Progenitor cell of endocrine pancreas (in vitro differentiated cells): ENCODE data around the gene ADSL. TPM values are rescaled to one million over a fixed set of nuclear protein-coding genes. Genes with fewer than 3 reads are reported as not detected.

Experiments used
- DNase-seq: peaks from one replicate; pipeline ENCODE4 v3.0.0; 2021; ENCODE audit warnings: low spot score; ENCODE audit not compliant: unreplicated experiment
- H3K27ac Mint-ChIP-seq: 2 replicates; pipeline ENCODE4 v1.8.0; 2021; ENCODE audit warnings: mild to moderate bottlenecking, moderate library complexity, mixed read lengths
- H3K27me3 Mint-ChIP-seq: 2 replicates; pipeline ENCODE4 v1.8.0; 2021; ENCODE audit warnings: mixed read lengths
- H3K36me3 Mint-ChIP-seq: 2 replicates; pipeline ENCODE4 v1.8.0; 2022; ENCODE audit warnings: mixed read lengths; ENCODE audit not compliant: insufficient read depth
- H3K4me1 Mint-ChIP-seq: 2 replicates; pipeline ENCODE4 v1.8.0; 2021; ENCODE audit warnings: low read depth, mixed read lengths
- H3K4me3 Mint-ChIP-seq: 2 replicates; pipeline ENCODE4 v1.8.0; 2021; ENCODE audit warnings: low read depth, mild to moderate bottlenecking, moderate library complexity, mixed read lengths
- H3K9me3 Mint-ChIP-seq: 2 replicates; pipeline ENCODE4 v1.8.0; 2021; ENCODE audit warnings: low read depth, mixed read lengths
- CTCF ChIP-seq: fragments of 200-600 bp; sonication (generic); IDR thresholded peaks from one replicate; pipeline ENCODE4 v1.5.0; 2021; ENCODE audit warnings: antibody characterized with exemption, mild to moderate bottlenecking; ENCODE audit not compliant: unreplicated experiment
- total RNA-seq: library from RNA; stranded (reverse); gene quantifications from 2 replicates; pipeline ENCODE4 v1.2.1, GENCODE V29; 2021

The ADSL gene
- total RNA-seq, 1 donor from 2014 or later, result 85.0 TPM

DNA sequence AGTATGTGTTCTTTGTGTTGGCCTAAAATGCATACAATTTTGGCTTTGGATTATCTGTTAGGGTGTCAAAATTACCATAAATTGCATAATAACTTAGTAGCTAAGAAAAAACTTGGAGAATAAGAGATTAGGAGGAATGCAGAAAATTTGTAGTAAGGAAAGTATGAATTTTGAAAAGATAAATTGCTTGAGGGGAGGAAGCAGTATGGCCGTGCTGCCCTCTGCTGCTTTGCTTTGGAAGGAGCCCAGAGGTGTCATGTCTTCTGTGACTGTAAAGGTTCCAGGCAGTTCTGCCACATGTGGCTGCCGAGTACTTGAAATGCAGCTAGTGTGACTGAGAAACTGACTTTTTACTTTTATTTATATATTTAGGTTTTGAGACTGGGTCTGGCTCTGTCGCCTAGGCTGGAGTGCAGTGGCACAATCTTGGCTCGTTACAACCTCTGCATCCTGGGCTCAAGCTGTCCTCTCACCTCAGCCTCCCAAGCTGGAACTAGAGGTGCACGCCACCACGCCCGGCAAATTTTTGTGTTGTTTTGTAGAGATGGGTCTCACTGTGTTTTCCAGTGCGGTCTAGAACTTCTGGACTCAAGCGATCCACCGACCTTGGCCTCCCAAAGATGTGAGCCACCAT lies 1.8 kb downstream of the ADSL start:
- Mint-ChIP-seq H3K4me3 (peak overlapping the region; percentile 99), H3K27ac (peak overlapping the region; percentile 84), H3K36me3 (peaks cover 4% of the 10 kb centered on the region), H3K4me1 (peaks cover 13% of the 10 kb centered on the region), H3K27me3 (no peaks in the 10 kb centered on the region), H3K9me3 (no peaks in the 10 kb centered on the region)
- DNase-seq, result no peak
- TF ChIP-seq CTCF, result peak; percentile 65

- H3K4me1 Mint-ChIP-seq, result peaks cover 3% of the 10 kb centered on the region
- H3K27ac Mint-ChIP-seq, result no peak overlapping the region
- TF ChIP-seq CTCF, result no peak
- H3K9me3 Mint-ChIP-seq, result no peaks in the 10 kb centered on the region
- peaks cover 15% of the 10 kb centered on the region for H3K36me3 Mint-ChIP-seq
- no peak for DNase-seq
- H3K27me3 Mint-ChIP-seq, result no peaks in the 10 kb centered on the region
- H3K4me3 Mint-ChIP-seq, result no peak overlapping the region
These were observed 6.5 kb downstream of the ADSL start for GRCh38 chr22:40352763-40353162.

GRCh38 chr22:40361100-40361499 lies 14.8 kb downstream of the ADSL start:
- Mint-ChIP-seq H3K9me3 (no peaks in the 10 kb centered on the region), H3K27ac (no peak overlapping the region), H3K4me1 (no peaks in the 10 kb centered on the region), H3K36me3 (peaks cover 43% of the 10 kb centered on the region), H3K4me3 (no peak overlapping the region), H3K27me3 (no peaks in the 10 kb centered on the region)
- no peak for TF ChIP-seq CTCF
- DNase-seq, result no peak

DNA sequence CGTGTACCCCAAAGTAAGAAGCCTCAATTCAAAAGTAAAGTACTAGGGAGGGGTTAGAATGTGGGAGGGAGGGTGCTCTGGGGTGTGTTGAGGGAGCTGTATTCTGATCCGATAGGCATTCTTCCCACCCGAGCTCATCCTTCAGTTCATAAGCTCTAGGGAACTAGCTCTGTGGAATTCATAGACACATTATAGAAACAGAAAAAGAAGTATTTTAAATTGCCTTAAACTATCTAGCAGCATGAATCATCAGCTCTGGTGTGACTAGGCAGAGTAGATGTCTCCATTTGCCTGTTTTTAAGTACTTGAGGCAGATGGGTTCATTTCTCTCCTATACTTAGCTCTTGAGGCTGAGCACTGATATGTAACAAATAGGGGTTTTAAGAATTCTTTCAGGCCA lies 16.8 kb downstream of the ADSL start:
- no peak overlapping the region for H3K4me3 Mint-ChIP-seq
- no peaks in the 10 kb centered on the region for H3K4me1 Mint-ChIP-seq
- H3K9me3 Mint-ChIP-seq, result no peaks in the 10 kb centered on the region
- H3K27ac Mint-ChIP-seq, result no peak overlapping the region
- peaks cover 49% of the 10 kb centered on the region for H3K36me3 Mint-ChIP-seq
- no peaks in the 10 kb centered on the region for H3K27me3 Mint-ChIP-seq
- no peak for DNase-seq
- no peak for TF ChIP-seq CTCF

DNA sequence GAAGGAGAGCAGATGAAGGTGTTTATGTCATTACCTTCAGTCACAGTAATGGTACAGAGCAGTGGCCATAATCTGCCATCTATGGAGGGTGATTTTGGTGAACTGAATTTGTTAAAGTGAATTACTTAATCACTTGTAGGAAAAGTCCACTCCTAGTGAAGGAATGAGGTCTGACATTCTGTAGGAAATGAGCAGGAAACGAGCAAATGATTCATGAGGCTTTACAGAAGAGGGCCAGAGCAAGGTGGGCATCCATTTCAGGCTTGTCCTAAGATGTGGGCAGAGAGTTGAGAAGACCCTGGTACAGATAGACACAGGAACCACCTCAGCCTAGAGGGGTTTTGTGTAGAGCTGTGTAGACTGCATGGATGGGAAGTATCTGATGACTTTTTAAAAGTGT lies 18.1 kb downstream of the ADSL start:
- no peak for TF ChIP-seq CTCF
- no peak overlapping the region for H3K27ac Mint-ChIP-seq
- peaks cover 47% of the 10 kb centered on the region for H3K36me3 Mint-ChIP-seq
- no peaks in the 10 kb centered on the region for H3K9me3 Mint-ChIP-seq
- no peaks in the 10 kb centered on the region for H3K27me3 Mint-ChIP-seq
- H3K4me3 Mint-ChIP-seq, result no peak overlapping the region
- DNase-seq, result no peak
- no peaks in the 10 kb centered on the region for H3K4me1 Mint-ChIP-seq
